Erythroblast (primary cell): ENCODE data around the gene YAP1.

Experiments used
- GATA1 ChIP-seq: IDR thresholded peaks from 2 replicates; pipeline ENCODE4 v1.6.1; 2011; ENCODE audit warnings: low read depth, mild to moderate bottlenecking, control low read depth, low read length, moderate library complexity
- POLR2A ChIP-seq: IDR thresholded peaks from 2 replicates; pipeline ENCODE4 v1.6.1; 2011; ENCODE audit warnings: mild to moderate bottlenecking, low read length

DNA sequence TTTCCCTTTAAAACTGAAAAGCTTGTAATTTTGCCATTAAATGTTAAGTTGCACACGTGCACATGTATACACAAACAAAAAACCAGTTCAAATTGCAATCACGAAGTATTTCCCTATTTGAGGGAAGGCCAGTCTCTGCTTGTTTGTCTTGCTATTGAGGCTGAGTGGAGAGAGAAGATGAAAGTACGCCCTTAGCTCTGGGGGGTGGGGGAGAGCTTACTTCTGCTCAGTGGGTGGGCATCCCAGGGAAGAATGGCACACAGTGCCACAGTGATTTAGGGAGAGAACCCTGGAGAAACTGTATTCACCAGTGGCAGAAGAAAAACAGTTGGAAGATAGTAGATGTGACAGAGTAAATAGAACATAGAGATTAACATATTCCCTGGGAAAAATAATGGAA is 8.7 kb downstream of the YAP1 start:
- TF ChIP-seq POLR2A (no peak), GATA1 (no peak)
